GM19397 (cell line): ENCODE measurements around the gene NRIP3.

Source experiments
- ATAC-seq: cut with Tn5 transposase; IDR thresholded peaks from one replicate; pipeline ENCODE4 v1.9.1; 2021; ENCODE audit warnings: mild to moderate bottlenecking, moderate library complexity; ENCODE audit not compliant: unreplicated experiment

Gene NRIP3

GRCh38 chr11:9003573-9004182, at the start of gene NRIP3:
Gene NRIP3, minus strand, starts transcription at chr11:9004001. Its CDS starts 66 bp downstream, at chr11:9003935.
- ATAC-seq, result no peak

- ATAC-seq, result no peak
Measured at GRCh38 chr11:9052316-9052715, 48.5 kb upstream of the NRIP3 start.

- no peak for ATAC-seq
Measured at GRCh38 chr11:9049959-9050358, 46.2 kb upstream of the NRIP3 start.

- ATAC-seq, result no peak
Measured at GRCh38 chr11:9047964-9048523, 44.2 kb upstream of the NRIP3 start.

- no peak for ATAC-seq
Measured at GRCh38 chr11:9046481-9046880, 42.7 kb upstream of the NRIP3 start.

GRCh38 chr11:9042488-9042887, 38.7 kb upstream of the NRIP3 start:
- no peak for ATAC-seq

- no peak for ATAC-seq
Measured at GRCh38 chr11:9041747-9042146, 37.9 kb upstream of the NRIP3 start.

GRCh38 chr11:9040410-9040809, 36.6 kb upstream of the NRIP3 start:
- no peak for ATAC-seq

- no peak for ATAC-seq
Measured at GRCh38 chr11:9039863-9040262, 36.1 kb upstream of the NRIP3 start.

- ATAC-seq, result no peak
Measured at GRCh38 chr11:9039198-9039597, 35.4 kb upstream of the NRIP3 start.

- no peak for ATAC-seq
Measured at GRCh38 chr11:9038541-9038940, 34.7 kb upstream of the NRIP3 start.

- no peak for ATAC-seq
Measured at GRCh38 chr11:9037963-9038362, 34.2 kb upstream of the NRIP3 start.

GRCh38 chr11:9037046-9037780, 33.4 kb upstream of the NRIP3 start:
- ATAC-seq, result no peak

- ATAC-seq, result no peak
Measured at GRCh38 chr11:9030601-9031000, 26.8 kb upstream of the NRIP3 start.

- ATAC-seq, result no peak
Measured at GRCh38 chr11:9029422-9029821, 25.6 kb upstream of the NRIP3 start.

- no peak for ATAC-seq
Measured at GRCh38 chr11:9028581-9028980, 24.8 kb upstream of the NRIP3 start.

GRCh38 chr11:9025101-9025850, 21.5 kb upstream of the NRIP3 start:
- ATAC-seq, result no peak

- no peak for ATAC-seq
Measured at GRCh38 chr11:9022961-9023680, 19.3 kb upstream of the NRIP3 start.

- no peak for ATAC-seq
Measured at GRCh38 chr11:9020916-9021315, 17.1 kb upstream of the NRIP3 start.

- ATAC-seq, result no peak
Measured at GRCh38 chr11:9019861-9020260, 16.1 kb upstream of the NRIP3 start.

GRCh38 chr11:9017773-9018172, 14.0 kb upstream of the NRIP3 start:
- ATAC-seq, result no peak
